Stimulated activated CD8-positive, alpha-beta memory T cell treated with anti-CD3 and anti-CD28 coated beads, Interleukin-2, amount 100 ng/mL, for 1 hour (primary cell): ENCODE measurements around the gene SCN1A.

Experiments used
- DNase-seq, 2 donors: peaks; one replicate each; pipeline ENCODE4 v3.0.0-alpha.2; 2020; ENCODE audit warnings: low read depth in 2 of 2

Gene SCN1A

DNA sequence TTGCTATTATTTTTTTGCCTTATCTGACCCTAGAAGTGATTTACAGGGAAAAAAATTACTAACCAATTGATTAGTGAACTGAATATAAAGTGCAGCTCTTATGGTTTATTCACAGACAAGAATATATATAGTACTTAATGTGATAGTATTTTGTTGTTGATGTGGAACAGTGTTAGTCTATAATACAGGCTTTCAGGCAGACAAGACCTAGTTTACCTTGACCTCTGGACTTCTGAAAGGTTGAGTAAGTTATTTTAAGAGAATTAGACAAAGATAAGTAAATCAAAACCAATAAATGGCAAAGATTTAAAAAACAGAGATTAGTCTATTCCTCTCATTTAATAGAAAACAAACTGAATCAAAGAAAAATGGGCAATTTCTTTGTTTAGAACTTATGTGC is 46.0 kb downstream of the SCN1A start:
- DNase-seq, result no peak

DNA sequence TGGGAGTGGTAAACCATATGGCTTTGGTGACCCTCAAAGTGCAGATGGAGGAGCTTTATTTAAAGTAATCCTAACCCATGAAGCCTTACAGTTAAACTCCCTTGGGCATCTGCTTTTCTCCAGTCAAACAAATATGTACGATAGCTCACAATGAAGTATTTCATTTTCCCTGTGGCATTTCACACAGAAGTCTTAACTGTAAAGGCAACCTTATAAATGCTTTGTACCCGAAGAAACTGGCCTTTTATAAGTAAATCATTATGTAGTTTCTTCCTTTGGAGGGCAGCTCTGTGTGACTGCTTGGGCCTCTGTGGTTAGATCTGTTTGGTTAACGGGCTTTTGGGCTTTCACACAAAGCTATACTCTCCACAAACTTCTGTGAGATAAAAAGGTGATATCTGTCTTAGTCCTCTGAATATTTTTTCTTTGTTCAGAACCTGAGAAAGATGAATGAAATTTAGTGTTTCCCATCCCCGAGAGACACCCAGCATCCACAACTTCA is 46.6 kb downstream of the SCN1A start:
- DNase-seq, result no peak

DNA sequence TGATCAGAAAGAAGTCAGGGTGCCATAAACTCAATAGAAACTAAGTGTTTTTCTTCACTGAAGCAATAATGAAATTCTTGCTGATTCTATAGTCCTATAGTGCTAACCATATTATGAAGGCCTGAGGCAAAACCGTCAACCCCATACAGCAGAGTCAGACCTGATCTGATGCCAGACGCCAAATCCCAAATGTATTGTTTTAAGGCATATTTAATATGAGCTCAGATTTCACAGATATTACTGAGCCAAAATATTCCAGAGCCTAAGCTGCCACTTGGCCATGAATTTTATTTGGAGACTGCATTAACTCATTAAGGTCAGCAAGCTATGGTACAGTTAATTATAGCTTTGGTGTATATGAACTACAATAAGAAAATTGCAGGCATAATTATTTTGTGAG is 53.4 kb downstream of the SCN1A start:
- no peak for DNase-seq

DNA sequence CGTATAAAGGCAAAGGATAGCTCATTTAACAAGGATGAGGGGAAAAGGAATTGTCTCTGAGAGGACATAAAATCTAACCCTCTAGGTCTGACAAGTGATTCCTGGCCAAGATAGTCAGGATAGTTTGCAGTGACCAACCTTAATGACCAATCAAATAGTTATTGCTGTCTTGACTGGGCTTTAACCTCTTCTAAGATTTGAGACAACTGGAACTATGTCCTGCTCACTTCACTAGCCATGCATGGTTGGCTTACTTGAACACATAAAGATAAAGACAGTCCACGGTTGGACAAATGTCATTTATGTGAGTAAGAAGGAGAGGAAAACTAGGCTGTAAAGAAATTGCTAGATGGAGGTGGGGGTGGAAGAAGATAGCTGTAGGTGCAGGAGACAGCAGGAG is 53.8 kb downstream of the SCN1A start:
- no peak for DNase-seq

DNA sequence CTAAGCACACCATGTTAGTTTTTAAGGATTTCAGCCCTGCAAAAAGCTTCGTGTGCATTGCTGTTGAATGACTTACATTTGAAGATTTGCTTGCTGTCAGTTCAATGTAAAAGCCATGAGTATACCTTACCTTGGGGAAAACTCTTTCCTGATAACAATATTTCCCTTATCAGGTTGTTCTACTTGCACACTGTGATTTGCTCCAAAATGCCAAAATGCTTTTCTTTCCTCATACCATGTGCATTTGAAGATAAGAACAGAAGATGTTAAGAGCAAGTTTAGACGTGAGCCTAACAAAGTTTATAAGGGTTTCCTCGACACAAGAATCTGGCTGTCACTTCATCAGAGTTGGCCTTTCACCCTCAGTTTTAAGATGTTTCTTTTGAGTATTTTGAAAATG is 57.6 kb downstream of the SCN1A start:
- DNase-seq, result no peak

DNA sequence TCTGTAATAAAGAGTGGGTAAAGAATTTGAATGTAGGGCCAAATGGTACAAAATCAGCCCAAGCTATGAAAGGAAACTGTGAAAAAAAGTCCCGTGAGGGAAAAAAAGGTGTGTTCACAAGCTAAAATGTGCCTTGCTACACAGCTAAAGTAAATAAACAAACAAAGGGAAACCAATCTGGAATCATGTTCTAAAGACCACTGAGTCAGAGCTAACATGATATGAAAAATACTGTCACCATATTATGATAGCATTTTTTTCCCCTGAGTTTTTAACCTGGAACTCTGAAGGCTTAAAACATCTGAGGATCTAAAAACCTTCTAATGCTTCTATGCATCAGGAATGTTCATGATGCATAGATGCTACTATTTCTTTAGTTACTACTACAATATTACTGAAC is 58.8 kb downstream of the SCN1A start:
- DNase-seq, result no peak

DNA sequence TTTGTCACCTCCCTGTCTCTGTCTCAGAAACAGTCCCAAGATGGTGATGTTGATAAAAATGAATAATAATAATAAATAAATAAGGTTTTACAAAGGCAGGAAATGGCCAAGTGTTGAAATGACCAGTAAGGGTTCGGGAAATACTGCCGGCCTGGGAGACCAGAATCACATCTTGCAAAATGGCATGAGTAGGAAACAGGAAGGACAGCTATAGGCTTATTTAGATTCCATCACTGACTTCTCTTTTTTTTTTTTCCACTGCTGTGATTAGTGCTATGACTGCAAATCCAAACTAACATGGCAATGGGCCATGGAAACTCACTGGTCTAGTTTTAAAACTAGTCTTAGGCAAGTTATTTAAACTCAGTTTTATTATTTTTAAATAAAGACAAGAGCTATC is 60.6 kb downstream of the SCN1A start:
- DNase-seq, result no peak

DNA sequence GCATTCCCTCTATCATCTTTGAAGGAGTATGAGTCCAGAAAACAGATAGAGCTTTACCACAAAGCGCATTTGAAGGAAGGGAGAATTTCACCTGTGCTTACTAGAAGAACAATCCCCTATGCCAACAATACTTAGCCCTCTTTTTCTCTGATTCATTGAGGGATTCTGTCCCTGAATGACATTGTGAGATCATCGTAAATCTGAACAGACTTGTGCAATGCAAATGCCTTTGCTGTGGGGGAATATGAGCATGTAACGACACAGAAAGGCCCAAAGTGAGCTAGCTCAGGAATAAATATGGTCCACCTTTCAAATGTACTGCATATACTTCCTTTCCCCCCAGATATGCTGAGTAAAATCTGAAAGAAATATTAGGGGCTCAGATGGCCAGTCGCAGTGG is 67.6 kb downstream of the SCN1A start:
- no peak for DNase-seq

DNA sequence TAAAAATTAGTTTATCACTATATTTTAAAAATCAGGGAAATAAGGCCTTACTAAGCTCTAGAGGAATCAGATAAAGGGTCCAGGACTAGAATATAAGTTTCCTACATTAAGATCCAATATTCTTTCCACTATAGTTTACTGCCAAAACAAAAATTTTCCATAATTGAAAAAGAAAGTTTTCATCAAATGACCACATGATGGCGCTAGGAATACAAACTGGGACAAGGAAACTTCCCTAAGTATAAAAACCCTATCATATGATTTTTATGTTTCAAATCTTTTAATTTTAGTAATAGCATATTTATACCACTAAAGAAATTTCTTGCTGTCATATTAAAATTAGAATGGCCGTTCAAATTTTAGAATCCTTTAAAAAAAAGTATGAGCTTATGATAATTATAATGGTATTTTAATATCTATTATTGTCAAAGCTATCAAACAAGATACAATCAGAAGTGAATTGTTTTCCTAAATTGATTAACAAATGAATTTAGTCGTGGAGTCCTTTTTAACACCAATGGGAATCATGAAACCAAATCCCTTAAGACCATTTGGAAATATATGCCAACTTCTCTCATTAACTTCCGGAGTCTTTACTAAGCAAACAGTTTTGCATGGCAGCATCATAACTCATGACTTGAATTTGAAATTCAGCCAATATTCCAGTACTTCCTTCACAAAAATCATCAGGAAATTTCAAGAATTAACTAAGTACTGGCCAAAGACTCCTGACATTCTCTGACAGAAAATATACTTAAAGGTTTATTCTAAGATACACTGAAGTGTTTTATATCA is 70.3 kb downstream of the SCN1A start:
- DNase-seq, result no peak

DNA sequence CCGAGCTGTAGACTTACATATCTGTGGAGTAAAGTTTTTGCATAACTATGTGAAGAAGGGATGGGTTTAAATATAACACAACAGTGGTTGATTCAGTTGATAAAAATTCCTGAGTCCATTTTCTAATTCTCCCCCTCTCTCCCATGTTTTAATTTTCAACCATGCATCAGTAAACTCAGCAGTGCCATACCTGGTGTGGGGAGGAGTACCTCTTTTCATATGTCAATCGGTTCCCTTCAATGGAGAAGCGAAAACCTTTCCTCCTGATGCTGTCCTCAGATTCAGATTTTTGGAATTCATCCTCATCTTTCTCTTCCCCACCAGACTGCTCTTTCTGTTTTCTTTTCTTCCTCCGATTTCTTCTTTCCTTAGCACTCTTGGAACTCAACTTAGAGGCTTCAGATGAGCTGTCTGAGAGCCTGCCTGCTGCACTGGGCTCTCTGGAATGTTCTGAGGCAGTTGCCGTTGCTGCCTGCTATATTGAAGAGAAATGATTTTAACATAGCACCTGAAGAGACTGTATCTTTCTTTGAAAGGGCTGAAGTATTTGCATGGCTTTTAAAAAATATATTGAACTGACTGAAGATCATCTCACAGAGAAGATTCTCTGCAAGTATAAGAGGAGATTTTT is 82.9 kb downstream of the SCN1A start:
- DNase-seq, result no peak

DNA sequence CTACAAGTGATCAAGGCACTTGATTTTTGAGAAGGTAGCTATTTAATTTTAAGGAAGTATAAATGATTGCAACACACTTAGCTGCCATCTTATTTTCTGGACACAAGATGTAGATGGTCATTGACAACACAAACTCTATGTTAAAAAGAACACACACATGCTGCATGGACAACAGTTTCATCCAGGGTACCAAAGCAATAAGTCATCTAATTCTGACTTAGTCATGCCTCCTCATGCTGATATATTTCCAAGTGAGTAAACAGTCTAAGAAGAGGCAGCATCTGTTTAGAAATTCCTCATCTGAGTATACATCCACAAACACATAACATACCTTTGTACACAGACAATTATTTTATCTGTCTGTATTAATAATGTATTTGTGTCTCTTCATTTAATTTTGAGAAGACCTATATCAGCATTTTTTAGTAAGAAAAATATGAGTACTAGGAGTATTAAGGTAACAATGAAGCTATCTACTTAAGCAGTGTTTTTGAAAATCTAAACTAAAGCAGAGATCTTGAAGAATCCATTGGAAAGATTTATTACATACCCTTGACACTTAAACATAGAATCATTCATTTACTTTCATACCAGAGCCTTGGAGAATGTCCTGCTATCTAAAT is 84.9 kb downstream of the SCN1A start:
- DNase-seq, result no peak

DNA sequence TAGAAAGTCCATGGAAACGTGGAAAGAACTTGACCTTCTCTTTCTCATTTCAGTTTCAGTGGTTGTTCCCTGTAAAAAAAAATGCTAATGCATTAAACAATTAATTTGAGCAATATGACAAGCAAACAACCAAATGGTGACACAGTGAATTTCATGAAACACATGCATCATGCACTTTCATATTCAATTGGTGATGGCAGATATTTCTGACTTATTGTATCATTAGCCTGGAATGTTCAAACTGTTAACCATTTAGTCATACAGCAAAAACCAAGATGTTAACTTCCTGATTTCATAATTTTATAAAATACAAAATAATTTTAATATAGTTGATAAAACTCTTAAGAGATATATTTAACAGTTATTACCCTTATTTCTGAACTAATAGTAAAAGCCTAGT is 85.5 kb downstream of the SCN1A start:
- DNase-seq, result no peak

DNA sequence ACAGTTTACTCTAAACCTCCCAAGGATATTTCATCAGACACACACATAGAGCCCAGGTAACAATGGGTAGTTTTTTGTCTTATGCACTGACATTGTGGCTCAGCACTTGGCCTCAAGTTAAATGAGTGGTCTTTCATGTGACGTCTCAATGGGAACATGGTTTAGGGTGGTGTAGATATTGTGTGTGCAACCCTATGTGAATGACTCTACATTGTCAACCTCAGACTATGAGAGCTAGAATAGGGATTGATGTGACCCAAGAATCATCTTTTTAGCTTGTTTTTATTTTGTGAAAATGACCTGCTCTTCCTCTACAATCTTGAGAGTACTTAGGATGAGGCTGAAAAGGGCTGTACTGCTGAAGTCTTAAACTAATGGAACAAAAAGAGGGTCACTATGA is 86.2 kb downstream of the SCN1A start:
- no peak for DNase-seq

DNA sequence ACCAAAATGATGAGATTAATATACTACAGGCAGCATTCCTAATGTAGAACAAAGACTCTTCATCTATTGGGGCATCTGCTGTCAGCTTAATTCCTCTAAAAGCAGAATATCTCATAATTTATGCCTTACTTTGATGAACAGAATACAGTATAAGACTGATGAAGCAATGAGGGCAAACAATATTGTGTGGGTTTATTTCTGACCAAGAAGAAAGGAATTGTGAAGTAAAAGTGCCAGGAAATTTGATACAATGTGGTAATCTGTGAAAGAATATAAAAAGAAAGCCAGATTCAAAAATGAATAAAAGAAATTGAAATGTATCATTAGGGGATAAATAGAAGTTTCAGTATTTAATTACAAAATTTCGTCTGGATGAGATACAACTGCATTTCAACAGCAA is 95.5 kb downstream of the SCN1A start:
- no peak for DNase-seq

DNA sequence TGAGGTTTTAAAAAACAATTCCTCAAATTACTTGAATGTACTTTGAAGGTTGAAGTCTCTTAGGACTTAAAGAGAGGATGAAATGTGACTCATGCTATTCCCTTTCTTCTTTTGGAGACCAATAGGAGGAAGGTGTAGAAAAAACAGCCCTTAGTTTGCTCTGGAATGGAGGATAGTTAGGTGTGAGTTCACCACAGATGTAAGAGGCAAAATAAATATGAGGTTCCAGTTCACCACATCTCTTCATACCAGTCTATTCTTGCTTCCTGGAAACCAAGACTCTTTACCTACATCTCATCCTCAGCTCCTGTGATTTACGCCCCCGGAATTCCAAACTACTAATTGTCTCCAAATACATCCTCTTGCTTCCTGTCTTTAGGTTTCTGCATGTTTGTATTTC is 96.8 kb downstream of the SCN1A start:
- no peak for DNase-seq

DNA sequence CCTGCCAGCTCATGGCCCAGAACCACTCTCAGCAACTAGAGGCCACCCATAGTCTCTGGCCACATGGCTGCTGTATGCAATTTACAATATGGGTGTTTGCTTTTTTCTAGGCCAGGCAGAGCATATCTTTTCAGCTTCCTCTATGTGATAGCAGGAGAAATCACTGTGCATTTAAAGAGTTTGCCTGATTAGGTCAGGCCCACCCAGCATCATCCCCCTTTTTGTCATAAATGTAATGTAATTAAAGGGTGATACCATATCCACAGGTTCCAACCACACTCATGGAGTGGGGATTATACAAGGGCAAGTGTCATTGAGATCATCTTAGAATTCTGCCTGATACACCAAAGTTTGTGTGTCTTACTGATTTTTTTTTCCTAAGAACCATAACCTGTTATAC is 102.5 kb downstream of the SCN1A start:
- no peak for DNase-seq

DNA sequence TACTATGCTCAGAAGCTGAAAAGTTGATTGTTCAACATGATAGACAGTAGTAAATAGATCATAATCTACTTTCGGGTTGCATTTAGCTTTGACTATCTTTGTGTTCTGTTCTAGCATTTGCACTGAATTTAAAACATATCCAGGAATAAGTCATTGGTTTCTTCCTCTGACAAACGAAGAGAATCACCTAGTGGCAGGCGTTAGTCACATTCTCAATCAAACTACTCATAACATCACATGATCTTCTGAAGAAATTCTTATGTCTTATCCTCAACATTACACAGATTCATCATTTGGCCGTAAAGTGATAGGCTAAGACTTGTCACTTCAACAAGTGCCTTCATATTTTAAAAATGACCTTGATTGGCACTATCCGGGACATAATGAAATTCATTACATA is 110.6 kb downstream of the SCN1A start:
- DNase-seq, result no peak

DNA sequence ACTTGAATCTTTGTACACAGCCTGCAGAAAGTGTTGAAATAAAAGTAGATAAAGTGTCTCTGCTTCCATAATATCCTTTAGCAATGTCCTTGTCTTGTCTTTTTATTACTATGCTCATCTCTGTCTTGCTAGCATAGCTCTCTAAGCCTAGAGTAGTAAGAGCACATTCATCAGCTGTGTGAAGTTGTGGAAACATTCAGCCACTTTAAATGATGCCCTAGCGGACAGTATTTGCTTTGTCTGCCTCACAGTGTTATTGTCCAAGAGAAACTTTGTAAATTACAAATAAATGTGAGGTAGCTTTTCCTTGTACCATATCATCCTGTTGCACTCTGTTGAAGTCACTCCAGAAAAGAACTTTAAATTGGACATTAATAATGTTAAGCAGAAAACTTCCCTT is 113.9 kb downstream of the SCN1A start:
- no peak for DNase-seq

DNA sequence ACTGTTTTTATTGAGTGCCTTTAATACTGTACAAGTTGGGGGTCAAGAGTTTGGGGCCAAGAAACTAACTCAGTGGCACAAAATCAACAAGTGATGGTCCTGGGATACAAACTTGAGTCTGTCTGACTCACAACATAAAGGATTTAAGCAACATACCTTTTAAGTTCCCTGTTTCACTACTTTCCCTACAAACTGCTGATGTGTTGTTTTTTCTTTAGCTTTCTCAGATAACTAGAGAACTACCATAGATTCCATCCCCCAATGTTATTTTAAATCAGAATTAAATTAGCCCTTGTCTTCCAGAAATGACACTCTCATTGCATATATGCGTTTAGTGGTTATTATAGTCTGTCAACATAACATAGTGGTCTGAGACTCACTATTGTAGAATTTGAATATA is 116.2 kb downstream of the SCN1A start:
- no peak for DNase-seq

DNA sequence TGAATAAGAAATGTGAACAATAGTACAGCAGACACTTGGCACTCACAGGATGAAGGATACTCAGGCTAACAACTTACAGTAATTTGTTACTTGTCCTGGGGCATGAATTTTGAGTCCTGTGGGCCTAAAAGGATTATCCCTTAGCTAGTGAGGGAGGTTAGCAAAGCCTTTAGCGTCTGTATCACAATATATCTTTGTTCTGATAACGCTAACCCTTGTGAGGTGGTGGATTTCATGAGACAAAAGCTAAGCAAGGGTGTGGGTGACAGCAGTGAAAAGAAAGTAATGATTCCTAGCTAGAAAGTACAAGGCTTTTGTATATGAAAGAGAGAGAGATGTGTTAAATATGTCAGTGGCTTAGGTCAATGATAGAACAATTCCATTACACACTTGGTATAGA is 127.4 kb downstream of the SCN1A start:
- no peak for DNase-seq

DNA sequence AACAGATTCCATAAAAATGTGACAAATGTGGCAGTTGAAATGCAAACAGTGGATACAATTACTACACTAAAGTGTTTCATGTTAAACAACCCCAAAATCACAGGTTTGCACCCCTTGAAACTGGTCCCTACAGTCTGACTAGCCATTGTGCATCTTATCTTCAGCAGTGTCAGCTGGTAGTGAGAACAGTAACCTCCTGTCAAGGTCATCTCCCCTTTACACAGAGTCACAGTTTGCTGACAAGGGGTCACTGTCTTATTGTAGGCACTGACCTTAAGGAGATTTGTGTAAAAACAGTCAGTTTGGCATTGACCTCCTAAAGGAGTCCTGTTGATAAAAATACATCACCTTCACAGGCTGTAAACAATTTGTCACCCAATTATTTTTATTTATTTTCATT is 137.0 kb downstream of the SCN1A start:
- no peak for DNase-seq

DNA sequence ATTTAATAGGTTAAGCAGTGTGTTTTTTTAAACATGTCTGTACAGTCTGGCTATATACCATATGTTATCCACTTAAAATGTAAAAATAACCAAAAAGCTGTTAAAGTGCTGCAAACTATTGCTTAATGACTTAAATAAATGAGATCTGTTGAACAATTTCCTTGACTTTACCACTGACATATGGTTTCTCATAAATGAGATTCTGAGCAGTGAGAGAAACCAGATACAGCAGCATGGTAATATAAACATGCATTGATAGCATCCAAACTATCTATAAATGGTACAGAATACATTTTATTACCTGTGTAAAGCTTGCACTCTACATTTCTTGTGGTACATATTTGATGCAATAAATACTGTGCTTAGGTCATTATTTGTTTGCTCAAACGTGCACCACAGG is 138.0 kb downstream of the SCN1A start:
- DNase-seq, result no peak

DNA sequence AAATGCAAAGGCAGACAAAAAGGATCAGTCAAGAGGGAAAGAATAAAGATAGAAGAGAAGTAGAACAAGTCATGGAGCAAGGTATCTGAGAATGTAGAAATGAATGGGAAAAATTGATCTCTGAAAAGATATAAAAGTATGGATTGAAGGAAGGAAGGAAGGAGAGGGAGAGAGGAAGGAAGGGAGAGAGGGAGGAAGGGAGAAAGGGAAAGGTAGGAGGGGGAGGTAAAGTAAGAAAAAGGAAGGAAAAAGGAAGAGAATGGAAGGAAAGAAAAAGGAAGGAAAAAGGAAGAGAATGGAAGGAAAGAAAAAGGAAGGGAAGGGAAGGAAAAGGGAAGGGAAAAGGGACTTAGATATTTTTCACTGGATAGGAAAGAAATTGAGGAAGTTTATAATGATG is 142.7 kb downstream of the SCN1A start:
- no peak for DNase-seq
